ENCODE results near the gene TTC7B. TPM values are rescaled to one million over a fixed set of nuclear protein-coding genes. Genes with fewer than 3 reads are reported as not detected.
A peak's percentile ranks its signal among the peaks of the same experiment; 100 is the strongest.

The TTC7B gene
- total RNA-seq, 1 experiment from 2014 or later, result 9.6 TPM

GRCh38 chr14:90506748-90507147 lies 309.5 kb downstream of the TTC7B start:
- BruUV-seq (replicated peaks), result no TSS peak
- H3K27ac Mint-ChIP-seq (ENCODE audit: unreplicated experiment), result no peak overlapping the region
- intact Hi-C loops (cut with micrococcal nuclease; ENCODE audit: unreplicated experiment), result no loop called here
- no peak for TF ChIP-seq CTCF (IDR thresholded peaks at IDR 0.05; ENCODE audit: unreplicated experiment)
- no peaks in the 10 kb centered on the region for H3K9me3 Mint-ChIP-seq (ENCODE audit: low read depth, unreplicated experiment)
- H3K4me1 Mint-ChIP-seq (ENCODE audit: low read depth, unreplicated experiment), result peaks cover 58% of the 10 kb centered on the region
- no peak for DNase-seq
- peaks cover 25% of the 10 kb centered on the region for H3K36me3 Mint-ChIP-seq (ENCODE audit: insufficient read depth, unreplicated experiment)
- H3K4me3 Mint-ChIP-seq (ENCODE audit: low read depth, unreplicated experiment), result no peak overlapping the region
- CTCF ChIA-PET, result no interaction called here
- H3K27me3 Mint-ChIP-seq (ENCODE audit: unreplicated experiment), result no peaks in the 10 kb centered on the region

GRCh38 chr14:90505531-90505930 lies 310.7 kb downstream of the TTC7B start:
- no TSS peak for BruUV-seq (replicated peaks)
- Mint-ChIP-seq H3K27me3 (ENCODE audit: unreplicated experiment) (no peaks in the 10 kb centered on the region), H3K4me3 (ENCODE audit: low read depth, unreplicated experiment) (no peak overlapping the region), H3K27ac (ENCODE audit: unreplicated experiment) (no peak overlapping the region), H3K9me3 (ENCODE audit: low read depth, unreplicated experiment) (no peaks in the 10 kb centered on the region), H3K36me3 (ENCODE audit: insufficient read depth, unreplicated experiment) (peaks cover 26% of the 10 kb centered on the region), H3K4me1 (ENCODE audit: low read depth, unreplicated experiment) (peaks cover 56% of the 10 kb centered on the region)
- no peak for DNase-seq
- intact Hi-C loops (cut with micrococcal nuclease; ENCODE audit: unreplicated experiment), result no loop called here
- CTCF ChIA-PET, result no interaction called here
- no peak for TF ChIP-seq CTCF (IDR thresholded peaks at IDR 0.05; ENCODE audit: unreplicated experiment)

- H3K4me1 Mint-ChIP-seq (ENCODE audit: low read depth, unreplicated experiment), result peaks cover 50% of the 10 kb centered on the region
- no peak for DNase-seq
- no peaks in the 10 kb centered on the region for H3K27me3 Mint-ChIP-seq (ENCODE audit: unreplicated experiment)
- no peaks in the 10 kb centered on the region for H3K9me3 Mint-ChIP-seq (ENCODE audit: low read depth, unreplicated experiment)
- peaks cover 24% of the 10 kb centered on the region for H3K36me3 Mint-ChIP-seq (ENCODE audit: insufficient read depth, unreplicated experiment)
- intact Hi-C loops (cut with micrococcal nuclease; ENCODE audit: unreplicated experiment), result no loop called here
- no TSS peak for BruUV-seq (replicated peaks)
- CTCF ChIA-PET, result no interaction called here
- no peak overlapping the region for H3K27ac Mint-ChIP-seq (ENCODE audit: unreplicated experiment)
- H3K4me3 Mint-ChIP-seq (ENCODE audit: low read depth, unreplicated experiment), result no peak overlapping the region
- TF ChIP-seq CTCF (IDR thresholded peaks at IDR 0.05; ENCODE audit: unreplicated experiment), result no peak
Observed at GRCh38 chr14:90504643-90505042, 311.6 kb downstream of the TTC7B start.

- no peak overlapping the region for H3K27ac Mint-ChIP-seq (ENCODE audit: unreplicated experiment)
- H3K27me3 Mint-ChIP-seq (ENCODE audit: unreplicated experiment), result peaks cover 5% of the 10 kb centered on the region
- TF ChIP-seq CTCF (IDR thresholded peaks at IDR 0.05; ENCODE audit: unreplicated experiment), result no peak
- H3K36me3 Mint-ChIP-seq (ENCODE audit: insufficient read depth, unreplicated experiment), result peaks cover 14% of the 10 kb centered on the region
- no peak overlapping the region for H3K4me3 Mint-ChIP-seq (ENCODE audit: low read depth, unreplicated experiment)
- DNase-seq, result peak; percentile 79
- no TSS peak for BruUV-seq (replicated peaks)
- H3K4me1 Mint-ChIP-seq (ENCODE audit: low read depth, unreplicated experiment), result peaks cover 39% of the 10 kb centered on the region
- H3K9me3 Mint-ChIP-seq (ENCODE audit: low read depth, unreplicated experiment), result no peaks in the 10 kb centered on the region
- intact Hi-C loops (cut with micrococcal nuclease; ENCODE audit: unreplicated experiment), result no loop called here
- CTCF ChIA-PET, result no interaction called here
Observed at GRCh38 chr14:90503582-90503981, 312.6 kb downstream of the TTC7B start.

All from Calu3 (cell line).